HEK293 (cell line): Measurements from ENCODE around the gene PSD2.
A peak's percentile ranks its signal among the peaks of the same experiment; 100 is the strongest.

ENCODE experiments used
- FEZF1 ChIP-seq: fragments of 450-650 bp; formaldehyde crosslinking; IDR thresholded peaks from 2 replicates; pipeline ENCODE4 v1.5.1; 2016; ENCODE audit warnings: missing biosample characterization, missing genetic modification characterization
- GLIS1 ChIP-seq: fragments of 450-650 bp; formaldehyde crosslinking; IDR thresholded peaks from 2 replicates; pipeline ENCODE4 v1.5.1; 2016; ENCODE audit warnings: missing biosample characterization, missing genetic modification characterization
- KLF10 ChIP-seq: fragments of 450-650 bp; IDR thresholded peaks from 2 replicates; pipeline ENCODE4 v1.5.1; 2018; ENCODE audit warnings: missing biosample characterization, mild to moderate bottlenecking, missing genetic modification characterization
- KLF17 ChIP-seq: fragments of 450-650 bp; formaldehyde crosslinking; IDR thresholded peaks from 2 replicates; pipeline ENCODE4 v1.5.1; 2016; ENCODE audit warnings: missing biosample characterization, missing genetic modification characterization
- KLF8 ChIP-seq: fragments of 450-650 bp; formaldehyde crosslinking; IDR thresholded peaks from 2 replicates; pipeline ENCODE4 v1.5.1; 2016; ENCODE audit warnings: missing biosample characterization, missing genetic modification characterization
- KLF9 ChIP-seq: fragments of 450-650 bp; formaldehyde crosslinking; IDR thresholded peaks from 2 replicates; pipeline ENCODE4 v1.5.1; 2016; ENCODE audit warnings: missing biosample characterization, missing genetic modification characterization, low read depth
- SALL2 ChIP-seq: fragments of 450-650 bp; formaldehyde crosslinking; IDR thresholded peaks from 2 replicates; pipeline ENCODE4 v1.5.0; 2017; ENCODE audit warnings: missing biosample characterization, mild to moderate bottlenecking, missing genetic modification characterization, borderline replicate concordance
- YY2 ChIP-seq: fragments of 450-650 bp; formaldehyde crosslinking; IDR thresholded peaks from 2 replicates; pipeline ENCODE4 v1.5.1; 2016; ENCODE audit warnings: missing biosample characterization, missing genetic modification characterization
- ZBTB17 ChIP-seq: fragments of 450-650 bp; formaldehyde crosslinking; IDR thresholded peaks from 2 replicates; pipeline ENCODE4 v1.5.1; 2016; ENCODE audit warnings: missing biosample characterization, missing genetic modification characterization
- ZBTB21 ChIP-seq: fragments of 450-650 bp; formaldehyde crosslinking; IDR thresholded peaks from 2 replicates; pipeline ENCODE4 v1.5.1; 2017; ENCODE audit warnings: missing biosample characterization, missing genetic modification characterization
- ZFP3 ChIP-seq: fragments of 450-650 bp; formaldehyde crosslinking; IDR thresholded peaks from 2 replicates; pipeline ENCODE4 v1.5.1; 2016; ENCODE audit warnings: low read depth, missing biosample characterization, missing genetic modification characterization
- ZNF10 ChIP-seq: fragments of 450-650 bp; formaldehyde crosslinking; IDR thresholded peaks from 2 replicates; pipeline ENCODE4 v1.5.1; 2017; ENCODE audit warnings: missing biosample characterization, missing genetic modification characterization
- ZNF148 ChIP-seq: fragments of 450-650 bp; formaldehyde crosslinking; IDR thresholded peaks from 2 replicates; pipeline ENCODE4 v1.5.0; 2017; ENCODE audit warnings: missing biosample characterization, missing genetic modification characterization, borderline replicate concordance
- ZNF155 ChIP-seq: fragments of 450-650 bp; formaldehyde crosslinking; IDR thresholded peaks from 2 replicates; pipeline ENCODE4 v1.5.1; 2016; ENCODE audit warnings: missing biosample characterization, missing genetic modification characterization
- ZNF23 ChIP-seq: fragments of 450-650 bp; formaldehyde crosslinking; IDR thresholded peaks from 2 replicates; pipeline ENCODE4 v1.5.1; 2016; ENCODE audit warnings: missing biosample characterization, missing genetic modification characterization, borderline replicate concordance
- ZNF394 ChIP-seq: fragments of 450-650 bp; formaldehyde crosslinking; IDR thresholded peaks from 2 replicates; pipeline ENCODE4 v1.5.1; 2016; ENCODE audit warnings: missing biosample characterization, missing genetic modification characterization, mild to moderate bottlenecking, moderate library complexity, borderline replicate concordance
- ZNF449 ChIP-seq: fragments of 450-650 bp; formaldehyde crosslinking; IDR thresholded peaks from 2 replicates; pipeline ENCODE4 v1.5.1; 2017; ENCODE audit warnings: missing biosample characterization, mild to moderate bottlenecking, missing genetic modification characterization, moderate library complexity
- ZNF48 ChIP-seq: fragments of 450-650 bp; formaldehyde crosslinking; IDR thresholded peaks from 2 replicates; pipeline ENCODE4 v1.5.1; 2016; ENCODE audit warnings: missing biosample characterization, missing genetic modification characterization
- ZNF555 ChIP-seq: fragments of 450-650 bp; formaldehyde crosslinking; conservative IDR thresholded peaks from 2 replicates; pipeline ENCODE4 v1.5.1; 2017; ENCODE audit warnings: missing biosample characterization, mild to moderate bottlenecking, missing genetic modification characterization, inconsistent platforms
- ZNF626 ChIP-seq: fragments of 450-650 bp; sonication (Bioruptor Pico); formaldehyde crosslinking; IDR thresholded peaks from 2 replicates; pipeline ENCODE4 v1.5.1; 2018; ENCODE audit warnings: missing biosample characterization, missing genetic modification characterization, inconsistent platforms
- ZNF629 ChIP-seq: fragments of 450-650 bp; formaldehyde crosslinking; IDR thresholded peaks from 2 replicates; pipeline ENCODE4 v1.5.1; 2017; ENCODE audit warnings: missing biosample characterization, missing genetic modification characterization
- ZNF654 ChIP-seq: fragments of 450-650 bp; formaldehyde crosslinking; IDR thresholded peaks from 2 replicates; pipeline ENCODE4 v1.5.1; 2016; ENCODE audit warnings: low read depth, missing biosample characterization, missing genetic modification characterization
- ZNF660 ChIP-seq: fragments of 450-650 bp; IDR thresholded peaks from 2 replicates; pipeline ENCODE4 v1.5.1; 2018; ENCODE audit warnings: missing biosample characterization, mild to moderate bottlenecking, missing genetic modification characterization
- ZNF664 ChIP-seq: fragments of 450-650 bp; formaldehyde crosslinking; IDR thresholded peaks from 2 replicates; pipeline ENCODE4 v1.5.1; 2016; ENCODE audit warnings: missing biosample characterization, missing genetic modification characterization
- ZNF677 ChIP-seq: fragments of 450-650 bp; IDR thresholded peaks from 2 replicates; pipeline ENCODE4 v1.5.0; 2018; ENCODE audit warnings: missing biosample characterization, mild to moderate bottlenecking, missing genetic modification characterization, moderate library complexity
- ZNF701 ChIP-seq: fragments of 450-650 bp; formaldehyde crosslinking; IDR thresholded peaks from 2 replicates; pipeline ENCODE4 v1.5.1; 2016; ENCODE audit warnings: missing biosample characterization, missing genetic modification characterization
- ZNF777 ChIP-seq: fragments of 450-650 bp; formaldehyde crosslinking; IDR thresholded peaks from 2 replicates; pipeline ENCODE4 v1.5.1; 2017; ENCODE audit warnings: missing biosample characterization, missing genetic modification characterization, borderline replicate concordance
- ZNF791 ChIP-seq: fragments of 450-650 bp; formaldehyde crosslinking; IDR thresholded peaks from 2 replicates; pipeline ENCODE4 v1.5.1; 2016; ENCODE audit warnings: missing biosample characterization, missing genetic modification characterization

PSD2 gene

GRCh38 chr5:139774980-139775661, 20.5 kb upstream of the PSD2 start (continued):
- TF ChIP-seq YY2 (tag by site-specific recombination) (no peak), ZNF148 (no peak), ZNF48 (tag by site-specific recombination) (no peak), ZNF677 (tag by site-specific recombination) (peak; percentile 79), ZNF23 (tag by site-specific recombination) (no peak), KLF9 (tag by site-specific recombination) (no peak), ZNF629 (peak; percentile 38; the same call in 1 of the 2 replicates), ZNF449 (tag by site-specific recombination) (no peak; the same call in 1 of the 2 replicates), ZNF155 (tag by site-specific recombination) (no peak), ZBTB21 (tag by site-specific recombination) (peak; percentile 82), ZNF701 (tag by site-specific recombination) (no peak), ZNF10 (tag by site-specific recombination) (no peak), ZFP3 (tag by site-specific recombination) (no peak), ZNF777 (tag by site-specific recombination) (no peak), GLIS1 (peak; percentile 34; the same call in 1 of the 2 replicates), FEZF1 (tag by site-specific recombination) (no peak), ZNF555 (tag by site-specific recombination) (no peak), ZNF394 (tag by site-specific recombination) (no peak), ZBTB17 (tag by site-specific recombination) (0 out of 2 replicates have a peak, but pooled peaks have one; percentile 13), ZNF791 (no peak), ZNF654 (tag by site-specific recombination) (peak; percentile 12; the same call in 1 of the 2 replicates), KLF17 (peak; percentile 45; the same call in 1 of the 2 replicates), SALL2 (tag by site-specific recombination) (no peak), ZNF626 (tag by site-specific recombination) (no peak), ZNF660 (tag by site-specific recombination) (peak; percentile 83), KLF10 (no peak), ZNF664 (tag by site-specific recombination) (peak; percentile 96), KLF8 (tag by site-specific recombination) (no peak)
